HEK293 (cell line): Measurements from ENCODE around the gene IRAK1BP1.

ENCODE experiments used
- CTCF ChIA-PET: fragments of 350-600 bp; formaldehyde crosslinking; extraction: SDS; loops from one replicate; lab custom pipeline; 2021; ENCODE audit warnings: antibody characterized with exemption; lab: Yijun Ruan, JAX
- POLR2A ChIA-PET: fragments of 300-600 bp; formaldehyde crosslinking; extraction: SDS; loops from one replicate; lab custom pipeline; 2020; ENCODE audit warnings: antibody characterized with exemption, inconsistent platforms; lab: Yijun Ruan, JAX
- H3K27ac ChIP-seq: fragments of 200-500 bp; sonication (Bioruptor generic); 2 replicates; pipeline ENCODE4 v1.5.1; 2014; ENCODE audit warnings: low read depth, low read length, control low read depth, inconsistent platforms; ENCODE audit errors: extremely low read depth
- H3K36me3 ChIP-seq, 2 experiments: fragments of 200-500 bp in 1 of 2; sonication (Bioruptor generic) in 1 of 2; 1 replicate in 1 of 2; 2 replicates in 1 of 2; pipeline ENCODE4 v1.5.1; 2014 to 2017; ENCODE audit warnings: inconsistent platforms in 2 of 2, low read length in 2 of 2; ENCODE audit not compliant: control insufficient read depth in 2 of 2, insufficient read depth in 1 of 2
- H3K4me1 ChIP-seq: fragments of 200-500 bp; sonication (Bioruptor generic); 2 replicates; pipeline ENCODE4 v1.5.1; 2014; ENCODE audit warnings: mild to moderate bottlenecking, low read length, inconsistent platforms; ENCODE audit not compliant: control insufficient read depth, insufficient read depth
- H3K4me3 ChIP-seq: 2 replicates; pipeline ENCODE4 v1.5.1; 2011; ENCODE audit warnings: low read depth, mild to moderate bottlenecking, control low read depth, low read length, moderate library complexity
- H3K9me3 ChIP-seq: fragments of 200-500 bp; sonication (Bioruptor generic); 2 replicates; pipeline ENCODE4 v1.5.1; 2014; ENCODE audit warnings: low read depth, low read length, inconsistent platforms; ENCODE audit not compliant: control insufficient read depth, insufficient read depth
- GFI1B ChIP-seq: fragments of 450-650 bp; formaldehyde crosslinking; IDR thresholded peaks from 2 replicates; pipeline ENCODE4 v1.5.1; 2016; ENCODE audit warnings: missing biosample characterization, missing genetic modification characterization
- GLI2 ChIP-seq: fragments of 450-650 bp; formaldehyde crosslinking; IDR thresholded peaks from 2 replicates; pipeline ENCODE4; 2017; ENCODE audit warnings: missing biosample characterization, missing genetic modification characterization, low read depth, borderline replicate concordance
- KLF1 ChIP-seq: fragments of 450-650 bp; formaldehyde crosslinking; IDR thresholded peaks from 2 replicates; pipeline ENCODE4 v1.5.1; 2016; ENCODE audit warnings: missing biosample characterization, missing genetic modification characterization
- ZFP37 ChIP-seq: fragments of 450-650 bp; formaldehyde crosslinking; IDR thresholded peaks from 2 replicates; pipeline ENCODE4 v1.5.1; 2016; ENCODE audit warnings: missing biosample characterization, missing genetic modification characterization
- ZFP41 ChIP-seq: fragments of 450-650 bp; formaldehyde crosslinking; IDR thresholded peaks from 2 replicates; pipeline ENCODE4 v1.5.1; 2016; ENCODE audit warnings: missing biosample characterization, missing genetic modification characterization, borderline replicate concordance
- ZNF155 ChIP-seq: fragments of 450-650 bp; formaldehyde crosslinking; IDR thresholded peaks from 2 replicates; pipeline ENCODE4 v1.5.1; 2016; ENCODE audit warnings: missing biosample characterization, missing genetic modification characterization
- ZNF600 ChIP-seq: fragments of 450-650 bp; formaldehyde crosslinking; IDR thresholded peaks from 2 replicates; pipeline ENCODE4 v1.5.1; 2016; ENCODE audit warnings: missing biosample characterization, missing genetic modification characterization
- ZNF626 ChIP-seq: fragments of 450-650 bp; sonication (Bioruptor Pico); formaldehyde crosslinking; IDR thresholded peaks from 2 replicates; pipeline ENCODE4 v1.5.1; 2018; ENCODE audit warnings: missing biosample characterization, missing genetic modification characterization, inconsistent platforms
- ZNF707 ChIP-seq: fragments of 450-650 bp; formaldehyde crosslinking; IDR thresholded peaks from 2 replicates; pipeline ENCODE4 v1.5.1; 2016; ENCODE audit warnings: missing biosample characterization, missing genetic modification characterization
- ZNF747 ChIP-seq: fragments of 450-650 bp; formaldehyde crosslinking; IDR thresholded peaks from 2 replicates; pipeline ENCODE4 v1.5.1; 2016; ENCODE audit warnings: missing biosample characterization, missing genetic modification characterization
- ZNF843 ChIP-seq: fragments of 450-650 bp; formaldehyde crosslinking; IDR thresholded peaks from 2 replicates; pipeline ENCODE4 v1.5.1; 2016; ENCODE audit warnings: missing biosample characterization, missing genetic modification characterization
- TF ChIP-seq, protein P1 (sequence below): fragments of 450-650 bp; formaldehyde crosslinking; IDR thresholded peaks from 2 replicates; pipeline ENCODE4 v1.5.1; 2016; ENCODE audit warnings: missing biosample characterization, missing genetic modification characterization
- TF ChIP-seq, protein P2 (sequence below): fragments of 450-650 bp; formaldehyde crosslinking; IDR thresholded peaks from 2 replicates; pipeline ENCODE4 v1.5.1; 2016; ENCODE audit warnings: missing biosample characterization, missing genetic modification characterization
- TF ChIP-seq, protein P3 (sequence below): fragments of 450-650 bp; formaldehyde crosslinking; IDR thresholded peaks from 2 replicates; pipeline ENCODE4 v1.5.1; 2016; ENCODE audit warnings: missing biosample characterization, missing genetic modification characterization
- TF ChIP-seq, protein P4 (sequence below): fragments of 450-650 bp; formaldehyde crosslinking; IDR thresholded peaks from 2 replicates; pipeline ENCODE4 v1.5.1; 2016; ENCODE audit warnings: missing biosample characterization, missing genetic modification characterization
- TF ChIP-seq, protein P5 (sequence below): fragments of 450-650 bp; formaldehyde crosslinking; conservative IDR thresholded peaks from 2 replicates; pipeline ENCODE4 v1.5.1; 2016; ENCODE audit warnings: low read depth, missing biosample characterization, missing genetic modification characterization

Gene IRAK1BP1

DNA sequence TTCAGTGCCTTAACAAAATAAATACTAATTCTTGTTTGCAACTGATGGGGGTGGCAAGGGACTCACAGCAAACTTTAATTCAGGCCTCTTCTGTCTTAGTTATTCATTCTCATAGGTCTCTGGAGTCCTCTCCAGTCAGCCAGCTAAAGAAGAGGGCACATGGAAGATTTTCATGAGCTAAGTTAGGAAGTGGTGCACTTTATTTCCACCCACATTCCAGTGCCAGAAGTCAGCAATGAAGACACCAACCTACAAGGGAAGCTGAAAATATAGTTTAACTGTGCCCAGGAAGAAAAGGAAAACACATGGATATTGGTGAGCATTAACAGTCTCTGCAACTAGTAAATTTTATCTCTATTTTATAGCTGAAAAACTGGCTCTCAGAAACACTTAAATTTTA lies 16.7 kb upstream of the IRAK1BP1 start:
- Histone ChIP-seq H3K4me3 (no peak overlapping the region), H3K9me3 (no peaks in the 10 kb centered on the region), H3K4me1 (no peaks in the 10 kb centered on the region), H3K36me3 (peaks cover 0 to 3% of the 10 kb centered on the region in 2 experiments; a peak in 1 of 3 replicates), H3K27ac (no peak overlapping the region)
- ChIA-PET CTCF (no interaction called here), POLR2A (no interaction called here)
- TF ChIP-seq ZNF843 = no peak
- TF ChIP-seq, protein P1, sequence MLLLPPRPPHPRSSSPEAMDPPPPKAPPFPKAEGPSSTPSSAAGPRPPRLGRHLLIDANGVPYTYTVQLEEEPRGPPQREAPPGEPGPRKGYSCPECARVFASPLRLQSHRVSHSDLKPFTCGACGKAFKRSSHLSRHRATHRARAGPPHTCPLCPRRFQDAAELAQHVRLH (tag by site-specific recombination) = no peak
- TF ChIP-seq ZNF707 (tag by site-specific recombination) = no peak

DNA sequence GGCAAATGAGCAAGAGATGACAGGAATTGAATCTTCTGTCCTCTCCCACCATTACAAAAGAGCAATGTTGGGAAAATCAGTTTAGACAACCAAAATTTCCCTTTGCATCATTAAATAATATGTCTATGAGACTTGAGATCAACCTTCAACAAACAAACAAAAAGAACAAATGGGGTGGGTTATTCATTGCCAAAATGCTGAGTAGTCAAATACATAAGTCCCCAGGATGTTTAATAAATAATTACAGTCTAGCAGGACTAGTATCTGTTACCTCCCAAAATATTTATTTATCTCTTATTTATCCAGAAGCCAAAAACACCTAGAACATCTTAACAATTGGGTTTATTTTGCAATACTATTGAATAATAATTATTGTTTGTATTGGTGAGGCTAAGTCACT lies 16.2 kb upstream of the IRAK1BP1 start:
- TF ChIP-seq ZNF155 (tag by site-specific recombination) = no peak
- no peak for TF ChIP-seq ZNF747 (tag by site-specific recombination)
- TF ChIP-seq ZNF843 = no peak
- TF ChIP-seq GLI2 (tag by site-specific recombination) = no peak
- TF ChIP-seq, protein P2, sequence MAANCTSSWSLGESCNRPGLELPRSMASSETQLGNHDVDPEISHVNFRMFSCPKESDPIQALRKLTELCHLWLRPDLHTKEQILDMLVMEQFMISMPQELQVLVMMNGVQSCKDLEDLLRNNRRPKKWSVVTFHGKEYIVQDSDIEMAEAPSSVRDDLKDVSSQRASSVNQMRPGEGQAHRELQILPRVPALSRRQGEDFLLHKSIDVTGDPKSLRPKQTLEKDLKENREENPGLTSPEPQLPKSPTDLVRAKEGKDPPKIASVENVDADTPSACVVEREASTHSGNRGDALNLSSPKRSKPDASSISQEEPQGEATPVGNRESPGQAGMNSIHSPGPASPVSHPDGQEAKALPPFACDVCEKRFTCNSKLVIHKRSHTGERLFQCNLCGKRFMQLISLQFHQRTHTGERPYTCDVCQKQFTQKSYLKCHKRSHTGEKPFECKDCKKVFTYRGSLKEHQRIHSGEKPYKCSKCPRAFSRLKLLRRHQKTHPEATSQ (tag by site-specific recombination) = no peak
- no peak for TF ChIP-seq ZFP37
- TF ChIP-seq, protein P3, sequence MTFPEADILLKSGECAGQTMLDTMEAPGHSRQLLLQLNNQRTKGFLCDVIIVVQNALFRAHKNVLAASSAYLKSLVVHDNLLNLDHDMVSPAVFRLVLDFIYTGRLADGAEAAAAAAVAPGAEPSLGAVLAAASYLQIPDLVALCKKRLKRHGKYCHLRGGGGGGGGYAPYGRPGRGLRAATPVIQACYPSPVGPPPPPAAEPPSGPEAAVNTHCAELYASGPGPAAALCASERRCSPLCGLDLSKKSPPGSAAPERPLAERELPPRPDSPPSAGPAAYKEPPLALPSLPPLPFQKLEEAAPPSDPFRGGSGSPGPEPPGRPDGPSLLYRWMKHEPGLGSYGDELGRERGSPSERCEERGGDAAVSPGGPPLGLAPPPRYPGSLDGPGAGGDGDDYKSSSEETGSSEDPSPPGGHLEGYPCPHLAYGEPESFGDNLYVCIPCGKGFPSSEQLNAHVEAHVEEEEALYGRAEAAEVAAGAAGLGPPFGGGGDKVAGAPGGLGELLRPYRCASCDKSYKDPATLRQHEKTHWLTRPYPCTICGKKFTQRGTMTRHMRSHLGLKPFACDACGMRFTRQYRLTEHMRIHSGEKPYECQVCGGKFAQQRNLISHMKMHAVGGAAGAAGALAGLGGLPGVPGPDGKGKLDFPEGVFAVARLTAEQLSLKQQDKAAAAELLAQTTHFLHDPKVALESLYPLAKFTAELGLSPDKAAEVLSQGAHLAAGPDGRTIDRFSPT = no peak
- TF ChIP-seq, protein P4, sequence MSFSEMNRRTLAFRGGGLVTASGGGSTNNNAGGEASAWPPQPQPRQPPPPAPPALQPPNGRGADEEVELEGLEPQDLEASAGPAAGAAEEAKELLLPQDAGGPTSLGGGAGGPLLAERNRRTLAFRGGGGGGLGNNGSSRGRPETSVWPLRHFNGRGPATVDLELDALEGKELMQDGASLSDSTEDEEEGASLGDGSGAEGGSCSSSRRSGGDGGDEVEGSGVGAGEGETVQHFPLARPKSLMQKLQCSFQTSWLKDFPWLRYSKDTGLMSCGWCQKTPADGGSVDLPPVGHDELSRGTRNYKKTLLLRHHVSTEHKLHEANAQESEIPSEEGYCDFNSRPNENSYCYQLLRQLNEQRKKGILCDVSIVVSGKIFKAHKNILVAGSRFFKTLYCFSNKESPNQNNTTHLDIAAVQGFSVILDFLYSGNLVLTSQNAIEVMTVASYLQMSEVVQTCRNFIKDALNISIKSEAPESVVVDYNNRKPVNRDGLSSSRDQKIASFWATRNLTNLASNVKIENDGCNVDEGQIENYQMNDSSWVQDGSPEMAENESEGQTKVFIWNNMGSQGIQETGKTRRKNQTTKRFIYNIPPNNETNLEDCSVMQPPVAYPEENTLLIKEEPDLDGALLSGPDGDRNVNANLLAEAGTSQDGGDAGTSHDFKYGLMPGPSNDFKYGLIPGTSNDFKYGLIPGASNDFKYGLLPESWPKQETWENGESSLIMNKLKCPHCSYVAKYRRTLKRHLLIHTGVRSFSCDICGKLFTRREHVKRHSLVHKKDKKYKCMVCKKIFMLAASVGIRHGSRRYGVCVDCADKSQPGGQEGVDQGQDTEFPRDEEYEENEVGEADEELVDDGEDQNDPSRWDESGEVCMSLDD (tag by site-specific recombination) = no peak
- TF ChIP-seq, protein P5, sequence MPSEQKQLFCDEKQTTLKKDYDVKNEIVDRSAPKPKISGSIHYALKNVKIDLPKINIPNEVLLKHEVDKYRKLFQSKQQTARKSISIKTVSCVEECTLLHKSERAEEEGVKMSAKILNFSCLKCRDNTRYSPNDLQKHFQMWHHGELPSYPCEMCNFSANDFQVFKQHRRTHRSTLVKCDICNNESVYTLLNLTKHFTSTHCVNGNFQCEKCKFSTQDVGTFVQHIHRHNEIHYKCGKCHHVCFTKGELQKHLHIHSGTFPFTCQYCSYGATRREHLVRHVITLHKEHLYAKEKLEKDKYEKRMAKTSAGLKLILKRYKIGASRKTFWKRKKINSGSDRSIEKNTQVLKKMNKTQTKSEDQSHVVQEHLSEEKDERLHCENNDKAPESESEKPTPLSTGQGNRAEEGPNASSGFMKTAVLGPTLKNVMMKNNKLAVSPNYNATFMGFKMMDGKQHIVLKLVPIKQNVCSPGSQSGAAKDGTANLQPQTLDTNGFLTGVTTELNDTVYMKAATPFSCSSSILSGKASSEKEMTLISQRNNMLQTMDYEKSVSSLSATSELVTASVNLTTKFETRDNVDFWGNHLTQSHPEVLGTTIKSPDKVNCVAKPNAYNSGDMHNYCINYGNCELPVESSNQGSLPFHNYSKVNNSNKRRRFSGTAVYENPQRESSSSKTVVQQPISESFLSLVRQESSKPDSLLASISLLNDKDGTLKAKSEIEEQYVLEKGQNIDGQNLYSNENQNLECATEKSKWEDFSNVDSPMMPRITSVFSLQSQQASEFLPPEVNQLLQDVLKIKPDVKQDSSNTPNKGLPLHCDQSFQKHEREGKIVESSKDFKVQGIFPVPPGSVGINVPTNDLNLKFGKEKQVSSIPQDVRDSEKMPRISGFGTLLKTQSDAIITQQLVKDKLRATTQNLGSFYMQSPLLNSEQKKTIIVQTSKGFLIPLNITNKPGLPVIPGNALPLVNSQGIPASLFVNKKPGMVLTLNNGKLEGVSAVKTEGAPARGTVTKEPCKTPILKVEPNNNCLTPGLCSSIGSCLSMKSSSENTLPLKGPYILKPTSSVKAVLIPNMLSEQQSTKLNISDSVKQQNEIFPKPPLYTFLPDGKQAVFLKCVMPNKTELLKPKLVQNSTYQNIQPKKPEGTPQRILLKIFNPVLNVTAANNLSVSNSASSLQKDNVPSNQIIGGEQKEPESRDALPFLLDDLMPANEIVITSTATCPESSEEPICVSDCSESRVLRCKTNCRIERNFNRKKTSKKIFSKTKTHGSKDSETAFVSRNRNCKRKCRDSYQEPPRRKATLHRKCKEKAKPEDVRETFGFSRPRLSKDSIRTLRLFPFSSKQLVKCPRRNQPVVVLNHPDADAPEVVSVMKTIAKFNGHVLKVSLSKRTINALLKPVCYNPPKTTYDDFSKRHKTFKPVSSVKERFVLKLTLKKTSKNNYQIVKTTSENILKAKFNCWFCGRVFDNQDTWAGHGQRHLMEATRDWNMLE (tag by site-specific recombination) = no peak
- no peak for TF ChIP-seq GFI1B
- no peak for TF ChIP-seq ZNF626
- no peak for TF ChIP-seq KLF1 (tag by site-specific recombination)
- TF ChIP-seq ZNF600 (tag by site-specific recombination) = no peak
- TF ChIP-seq ZFP41 (tag by site-specific recombination) = no peak
- no peak overlapping the region for H3K27ac ChIP-seq
- no peaks in the 10 kb centered on the region for H3K9me3 ChIP-seq
- ChIA-PET CTCF (no interaction called here), POLR2A (no interaction called here)
- no peak overlapping the region for H3K4me3 ChIP-seq
- no peaks in the 10 kb centered on the region for H3K4me1 ChIP-seq
- H3K36me3 ChIP-seq = peaks cover 0 to 3% of the 10 kb centered on the region in 2 experiments; a peak in 1 of 3 replicates
